GM20000 (cell line): ENCODE results near the gene LRRC2.
"Not testable (repeated sequence)": the region's sequence is repeated elsewhere in the genome, so short reads cannot be mapped to it uniquely, and the experiment has no call there.

Experiments
- DNase-seq: peaks from one replicate; pipeline ENCODE4 v3.0.0; 2012; ENCODE audit warnings: low spot score
- CTCF ChIP-seq: IDR thresholded peaks from 2 replicates; pipeline ENCODE4 v1.5.1; 2012; ENCODE audit warnings: mild to moderate bottlenecking, control low read depth; ENCODE audit errors: extremely low read depth, missing control alignments

The LRRC2 gene

GRCh38 chr3:46549989-46550388, 16.1 kb downstream of the LRRC2 start:
- DNase-seq, result no peak

GRCh38 chr3:46549408-46549904, 16.6 kb downstream of the LRRC2 start:
- TF ChIP-seq CTCF, result no peak
- no peak for DNase-seq

More at GRCh38 chr3:46549989-46550388, 16.1 kb downstream of the LRRC2 start:
- no peak for TF ChIP-seq CTCF

- not testable (repeated sequence) for DNase-seq
Measured at GRCh38 chr3:46548611-46549010, 17.5 kb downstream of the LRRC2 start.

- no peak for DNase-seq
- TF ChIP-seq CTCF, result no peak
Measured at GRCh38 chr3:46546896-46547440, 19.1 kb downstream of the LRRC2 start.

- TF ChIP-seq CTCF, result no peak
Measured at GRCh38 chr3:46545818-46546630, 20.1 kb downstream of the LRRC2 start.

GRCh38 chr3:46544771-46545503, 21.2 kb downstream of the LRRC2 start:
- no peak for DNase-seq
- TF ChIP-seq CTCF, result no peak

More at GRCh38 chr3:46545818-46546630, 20.1 kb downstream of the LRRC2 start:
- DNase-seq, result no peak

- TF ChIP-seq CTCF, result no peak
- no peak for DNase-seq
Measured at GRCh38 chr3:46542801-46543201, 23.3 kb downstream of the LRRC2 start.
